PC-3 (cell line): ENCODE measurements around the gene CHMP6. TPM values are rescaled to one million over a fixed set of nuclear protein-coding genes. Genes with fewer than 3 reads are reported as not detected.

Source experiments
- ATAC-seq: fragments of 200-7000 bp; cut with Tn5 transposase; 2 replicates; pipeline ENCODE4 v1.9.1; 2020; ENCODE audit warnings: mild to moderate bottlenecking, moderate library complexity
- BruUV-seq: library from RNA; stranded (reverse); fragments of 400-500 nt; replicated peaks from 2 replicates; lab custom pipeline; 2021; lab: Mats Ljungman, UMichigan
- CTCF ChIA-PET: fragments of 300-600 bp; sonication (Branson Sonifier 250); formaldehyde crosslinking; loops from one replicate; lab custom pipeline; 2022; ENCODE audit warnings: antibody characterized with exemption; lab: Charles Lee
- POLR2A ChIA-PET: fragments of 300-600 bp; sonication (Branson Sonifier 250); formaldehyde crosslinking; loops from one replicate; lab custom pipeline; 2022; ENCODE audit warnings: antibody characterized with exemption; ENCODE audit not compliant: unreplicated experiment; lab: Charles Lee
- DNase-seq: peaks from one replicate; pipeline ENCODE4 v3.0.0-alpha.2; 2015
- H2AFZ ChIP-seq: fragments of 300-600 bp; sonication (generic); 2 replicates; pipeline ENCODE4 v1.6.0; 2016; ENCODE audit warnings: antibody characterized with exemption, low read length
- H3F3A ChIP-seq: fragments of 300-600 bp; sonication (generic); one replicate; pipeline ENCODE4 v1.6.0; 2017; ENCODE audit warnings: antibody characterized with exemption, low read length, control low read depth, mild to moderate bottlenecking; ENCODE audit not compliant: unreplicated experiment
- H3K27ac ChIP-seq: fragments of 300-600 bp; sonication (generic); 2 replicates; pipeline ENCODE4 v1.5.1; 2016; ENCODE audit warnings: mild to moderate bottlenecking, low read length
- H3K27me3 ChIP-seq: fragments of 300-600 bp; sonication (generic); 2 replicates; pipeline ENCODE4 v1.6.1; 2016; ENCODE audit warnings: low read length, mixed read lengths
- H3K36me3 ChIP-seq: fragments of 300-600 bp; sonication (generic); 2 replicates; pipeline ENCODE4 v1.6.1; 2016; ENCODE audit warnings: low read depth, mixed run types, low read length, mixed read lengths
- H3K4me1 ChIP-seq: fragments of 300-600 bp; sonication (generic); 2 replicates; pipeline ENCODE4 v1.5.1; 2016; ENCODE audit warnings: low read length; ENCODE audit not compliant: insufficient read depth
- H3K4me2 ChIP-seq: fragments of 300-600 bp; sonication (generic); 2 replicates; pipeline ENCODE4 v1.6.0; 2016; ENCODE audit warnings: low read length
- H3K4me3 ChIP-seq: fragments of 300-600 bp; sonication (generic); 2 replicates; pipeline ENCODE4 v1.5.1; 2016; ENCODE audit warnings: mild to moderate bottlenecking, low read length, mixed read lengths
- H3K79me2 ChIP-seq: fragments of 300-600 bp; sonication (generic); 2 replicates; pipeline ENCODE4 v1.6.1; 2017; ENCODE audit warnings: low read length, mixed read lengths
- H3K9ac ChIP-seq: fragments of 300-600 bp; sonication (generic); 2 replicates; pipeline ENCODE4 v1.6.0; 2016; ENCODE audit warnings: mild to moderate bottlenecking, low read length
- H3K9me2 ChIP-seq: fragments of 300-600 bp; sonication (generic); replicated peaks from 2 replicates; pipeline ENCODE4 v1.6.1; 2016; ENCODE audit warnings: mixed run types, low read length, mixed read lengths
- H3K9me3 ChIP-seq: fragments of 300-600 bp; sonication (generic); 2 replicates; pipeline ENCODE4 v1.6.1; 2016; ENCODE audit warnings: low read length, mixed read lengths
- H4K20me1 ChIP-seq: fragments of 300-600 bp; sonication (generic); 2 replicates; pipeline ENCODE4 v1.6.1; 2016; ENCODE audit warnings: low read length, mixed read lengths
- CTCF ChIP-seq: fragments of 300-600 bp; sonication (generic); conservative IDR thresholded peaks from 2 replicates; pipeline ENCODE4 v1.5.1; 2017; ENCODE audit warnings: antibody characterized with exemption, low read depth, mild to moderate bottlenecking, low read length
- EZH2 ChIP-seq: fragments of 300-600 bp; sonication (generic); IDR thresholded peaks from one replicate; pipeline ENCODE4 v1.6.1; 2017; ENCODE audit warnings: antibody characterized with exemption, mild to moderate bottlenecking, low read length; ENCODE audit not compliant: unreplicated experiment
- EZH2phosphoT487 ChIP-seq: fragments of 300-600 bp; sonication (generic); IDR thresholded peaks from 2 replicates; pipeline ENCODE4 v1.6.1; 2018; ENCODE audit warnings: mild to moderate bottlenecking, antibody characterized with exemption, low read length, borderline replicate concordance
- intact Hi-C: fragments of 100-400 bp; cut with micrococcal nuclease; formaldehyde crosslinking; loops from 2 replicates; pipeline ENCODE4 v1.9.0; 2023
- total RNA-seq: library from RNA; depleted of rRNA; stranded (reverse); fragments of >200 nt; gene quantifications from 2 replicates; pipeline ENCODE4 v1.2.3, GENCODE V29; 2014

CHMP6 gene
- total RNA-seq, 1 experiment from 2014 or later = 26.1 TPM

- Histone ChIP-seq H3K4me3 (no peak overlapping the region), H3K9me3 (no peaks in the 10 kb centered on the region), H4K20me1 (no peaks in the 10 kb centered on the region), H2AFZ (no peak overlapping the region), H3K27ac (no peak overlapping the region), H3K4me1 (no peaks in the 10 kb centered on the region), H3K9ac (no peak overlapping the region), H3K36me3 (no peaks in the 10 kb centered on the region), H3K9me2 (no peaks in the 10 kb centered on the region), H3K79me2 (no peaks in the 10 kb centered on the region), H3F3A (no peaks in the 10 kb centered on the region), H3K4me2 (no peak overlapping the region), H3K27me3 (no peaks in the 10 kb centered on the region)
- intact Hi-C loops = no loop called here
- CTCF ChIA-PET = no interaction called here
- DNase-seq = no peak
- no TSS peak for BruUV-seq
- no peak for ATAC-seq
- TF ChIP-seq CTCF = no peak
- no peak for TF ChIP-seq EZH2
- TF ChIP-seq EZH2phosphoT487 = no peak
- POLR2A ChIA-PET = no interaction called here
Measured at GRCh38 chr17:80965606-80966005, 26.0 kb upstream of the CHMP6 start.

- H3K36me3 ChIP-seq = no peaks in the 10 kb centered on the region
- H4K20me1 ChIP-seq = no peaks in the 10 kb centered on the region
- H3K9me2 ChIP-seq = no peaks in the 10 kb centered on the region
- TF ChIP-seq CTCF (no peak), EZH2phosphoT487 (no peak)
- no peak for DNase-seq
- H3K4me3 ChIP-seq = no peak overlapping the region
- no peaks in the 10 kb centered on the region for H3K9me3 ChIP-seq
- intact Hi-C loops = no loop called here
- H3K4me2 ChIP-seq = no peak overlapping the region
- no peaks in the 10 kb centered on the region for H3K27me3 ChIP-seq
- no peaks in the 10 kb centered on the region for H3F3A ChIP-seq
- H3K4me1 ChIP-seq = no peaks in the 10 kb centered on the region
- no peaks in the 10 kb centered on the region for H3K79me2 ChIP-seq
- no peak overlapping the region for H3K9ac ChIP-seq
- ChIA-PET CTCF (no interaction called here), POLR2A (no interaction called here)
- no peak overlapping the region for H2AFZ ChIP-seq
- no TSS peak for BruUV-seq
- ATAC-seq = no peak; the same call in 1 of the 2 replicates
- H3K27ac ChIP-seq = no peak overlapping the region
Measured at GRCh38 chr17:80967404-80967872, 24.2 kb upstream of the CHMP6 start.

- Histone ChIP-seq H3K27me3 (no peaks in the 10 kb centered on the region), H3K4me1 (no peaks in the 10 kb centered on the region), H3K36me3 (no peaks in the 10 kb centered on the region), H3K9ac (no peak overlapping the region), H3K79me2 (no peaks in the 10 kb centered on the region), H3K27ac (no peak overlapping the region), H4K20me1 (no peaks in the 10 kb centered on the region), H3K9me2 (no peaks in the 10 kb centered on the region), H3K9me3 (no peaks in the 10 kb centered on the region), H3K4me2 (no peak overlapping the region), H2AFZ (no peak overlapping the region), H3K4me3 (no peak overlapping the region), H3F3A (no peaks in the 10 kb centered on the region)
- TSS peak; percentile 23 for BruUV-seq
- TF ChIP-seq EZH2 (no peak), CTCF (no peak), EZH2phosphoT487 (no peak)
- ATAC-seq = no peak; the same call in 1 of the 2 replicates
- intact Hi-C loops = no loop called here
- POLR2A ChIA-PET = no interaction called here
- no peak for DNase-seq
- CTCF ChIA-PET = no interaction called here
Measured at GRCh38 chr17:80968602-80969029, 23.0 kb upstream of the CHMP6 start.
